ENCODE results near the gene GP2.

Gene GP2

GRCh38 chr16:20316715-20317114, 10.6 kb downstream of the GP2 start:
- Histone ChIP-seq H3K27ac (ENCODE audit: low read length, poor library complexity, severe bottlenecking) (no peak overlapping the region), H3K9ac (ENCODE audit: low read length) (no peak overlapping the region), H2AFZ (ENCODE audit: low read depth, low read length) (no peak overlapping the region), H2AK5ac (ENCODE audit: low read length, severe bottlenecking) (no peak overlapping the region), H3K4me1 (ENCODE audit: control insufficient read depth, insufficient read depth, low read depth, low read length) (no peaks in the 10 kb centered on the region), H2BK12ac (ENCODE audit: low read length in 2 of 2) (no peak overlapping the region), H3K14ac (ENCODE audit: low read length in 2 of 2) (no peak overlapping the region), H3K9me3 (ENCODE audit: control insufficient read depth, low read length) (no peaks in the 10 kb centered on the region), H3K4me3 (ENCODE audit: insufficient read depth in 1 of 2, low read depth in 1 of 2, low read length in 2 of 2) (no peak overlapping the region), H4K91ac (ENCODE audit: low read length) (no peak overlapping the region), H4K8ac (ENCODE audit: low read length) (no peak overlapping the region), H3K23ac (ENCODE audit: low read length in 2 of 2) (no peak overlapping the region), H2BK15ac (ENCODE audit: low read depth, poor library complexity, severe bottlenecking) (no peak overlapping the region), H2BK120ac (ENCODE audit: low read depth, low read length) (no peak overlapping the region), H3K79me1 (replicated peaks; ENCODE audit: low read length, poor library complexity, severe bottlenecking) (no peaks in the 10 kb centered on the region), H3K36me3 (ENCODE audit: control insufficient read depth in 1 of 2, insufficient read depth in 2 of 2, low read depth in 1 of 2, low read length in 2 of 2) (no peaks in the 10 kb centered on the region), H2BK5ac (ENCODE audit: low read depth, low read length, poor library complexity, severe bottlenecking) (no peak overlapping the region), H3K4me2 (ENCODE audit: low read length, poor library complexity, severe bottlenecking) (no peak overlapping the region), H3K18ac (ENCODE audit: low read depth in 1 of 2, low read length in 2 of 2) (no peak overlapping the region), H3K4ac (ENCODE audit: low read depth in 1 of 2, low read length in 2 of 2) (no peak overlapping the region), H3K27me3 (ENCODE audit: control insufficient read depth in 1 of 2, insufficient read depth in 1 of 2, low read length in 2 of 2) (no peaks in the 10 kb centered on the region)
- no peak for DNase-seq
- WGBS: 64% methylated on average over 5 of the region's 5 CpGs

- no peak overlapping the region for H3K4me2 ChIP-seq (ENCODE audit: low read length, poor library complexity, severe bottlenecking)
- H3K9ac ChIP-seq (ENCODE audit: low read length): no peak overlapping the region
- no peak overlapping the region for H3K4ac ChIP-seq (ENCODE audit: low read depth in 1 of 2, low read length in 2 of 2)
- H3K14ac ChIP-seq (ENCODE audit: low read length in 2 of 2): no peak overlapping the region
- H2AFZ ChIP-seq (ENCODE audit: low read depth, low read length): no peak overlapping the region
- H2BK15ac ChIP-seq (ENCODE audit: low read depth, poor library complexity, severe bottlenecking): no peak overlapping the region
- no peak overlapping the region for H3K4me3 ChIP-seq (ENCODE audit: insufficient read depth in 1 of 2, low read depth in 1 of 2, low read length in 2 of 2)
- no peaks in the 10 kb centered on the region for H3K4me1 ChIP-seq (ENCODE audit: control insufficient read depth, insufficient read depth, low read depth, low read length)
- H2BK12ac ChIP-seq (ENCODE audit: low read length in 2 of 2): no peak overlapping the region
- no peak overlapping the region for H3K23ac ChIP-seq (ENCODE audit: low read length in 2 of 2)
- no peaks in the 10 kb centered on the region for H3K27me3 ChIP-seq (ENCODE audit: control insufficient read depth in 1 of 2, insufficient read depth in 1 of 2, low read length in 2 of 2)
- no peaks in the 10 kb centered on the region for H3K79me1 ChIP-seq (replicated peaks; ENCODE audit: low read length, poor library complexity, severe bottlenecking)
- no peak overlapping the region for H2AK5ac ChIP-seq (ENCODE audit: low read length, severe bottlenecking)
- H2BK120ac ChIP-seq (ENCODE audit: low read depth, low read length): no peak overlapping the region
- no peak overlapping the region for H3K18ac ChIP-seq (ENCODE audit: low read depth in 1 of 2, low read length in 2 of 2)
- no peaks in the 10 kb centered on the region for H3K9me3 ChIP-seq (ENCODE audit: control insufficient read depth, low read length)
- H3K36me3 ChIP-seq (ENCODE audit: control insufficient read depth in 1 of 2, insufficient read depth in 2 of 2, low read depth in 1 of 2, low read length in 2 of 2): no peaks in the 10 kb centered on the region
- H4K8ac ChIP-seq (ENCODE audit: low read length): no peak overlapping the region
- no peak overlapping the region for H3K27ac ChIP-seq (ENCODE audit: low read length, poor library complexity, severe bottlenecking)
- H2BK5ac ChIP-seq (ENCODE audit: low read depth, low read length, poor library complexity, severe bottlenecking): no peak overlapping the region
- no peak for DNase-seq
- H4K91ac ChIP-seq (ENCODE audit: low read length): no peak overlapping the region
- WGBS: 88% methylated on average over 2 of the region's 6 CpGs
These were observed 11.5 kb downstream of the GP2 start for GRCh38 chr16:20315764-20316163.

GRCh38 chr16:20314575-20314974, 12.7 kb downstream of the GP2 start:
- DNase-seq: no peak
- H3K9ac ChIP-seq (ENCODE audit: low read length): no peak overlapping the region
- H3K4ac ChIP-seq (ENCODE audit: low read depth in 1 of 2, low read length in 2 of 2): no peak overlapping the region
- no peak overlapping the region for H3K14ac ChIP-seq (ENCODE audit: low read length in 2 of 2)
- H4K91ac ChIP-seq (ENCODE audit: low read length): no peak overlapping the region
- H3K4me1 ChIP-seq (ENCODE audit: control insufficient read depth, insufficient read depth, low read depth, low read length): no peaks in the 10 kb centered on the region
- no peak overlapping the region for H3K4me3 ChIP-seq (ENCODE audit: insufficient read depth in 1 of 2, low read depth in 1 of 2, low read length in 2 of 2)
- H3K9me3 ChIP-seq (ENCODE audit: control insufficient read depth, low read length): no peaks in the 10 kb centered on the region
- no peak overlapping the region for H2BK120ac ChIP-seq (ENCODE audit: low read depth, low read length)
- no peak overlapping the region for H3K27ac ChIP-seq (ENCODE audit: low read length, poor library complexity, severe bottlenecking)
- no peaks in the 10 kb centered on the region for H3K36me3 ChIP-seq (ENCODE audit: control insufficient read depth in 1 of 2, insufficient read depth in 2 of 2, low read depth in 1 of 2, low read length in 2 of 2)
- no peak overlapping the region for H3K4me2 ChIP-seq (ENCODE audit: low read length, poor library complexity, severe bottlenecking)
- no peak overlapping the region for H2AFZ ChIP-seq (ENCODE audit: low read depth, low read length)
- no peak overlapping the region for H2BK15ac ChIP-seq (ENCODE audit: low read depth, poor library complexity, severe bottlenecking)
- no peak overlapping the region for H2BK12ac ChIP-seq (ENCODE audit: low read length in 2 of 2)
- no peak overlapping the region for H2AK5ac ChIP-seq (ENCODE audit: low read length, severe bottlenecking)
- no peak overlapping the region for H2BK5ac ChIP-seq (ENCODE audit: low read depth, low read length, poor library complexity, severe bottlenecking)
- no peak overlapping the region for H4K8ac ChIP-seq (ENCODE audit: low read length)
- H3K79me1 ChIP-seq (replicated peaks; ENCODE audit: low read length, poor library complexity, severe bottlenecking): no peaks in the 10 kb centered on the region
- no peaks in the 10 kb centered on the region for H3K27me3 ChIP-seq (ENCODE audit: control insufficient read depth in 1 of 2, insufficient read depth in 1 of 2, low read length in 2 of 2)
- no peak overlapping the region for H3K23ac ChIP-seq (ENCODE audit: low read length in 2 of 2)
- WGBS: 86% methylated on average over 2 of the region's 3 CpGs
- no peak overlapping the region for H3K18ac ChIP-seq (ENCODE audit: low read depth in 1 of 2, low read length in 2 of 2)

GRCh38 chr16:20313741-20314140, 13.6 kb downstream of the GP2 start:
- Histone ChIP-seq H3K23ac (ENCODE audit: low read length in 2 of 2) (no peak overlapping the region), H3K18ac (ENCODE audit: low read depth in 1 of 2, low read length in 2 of 2) (no peak overlapping the region), H2BK5ac (ENCODE audit: low read depth, low read length, poor library complexity, severe bottlenecking) (no peak overlapping the region), H3K36me3 (ENCODE audit: control insufficient read depth in 1 of 2, insufficient read depth in 2 of 2, low read depth in 1 of 2, low read length in 2 of 2) (no peaks in the 10 kb centered on the region), H3K27ac (ENCODE audit: low read length, poor library complexity, severe bottlenecking) (no peak overlapping the region), H3K4me2 (ENCODE audit: low read length, poor library complexity, severe bottlenecking) (no peak overlapping the region), H3K79me1 (replicated peaks; ENCODE audit: low read length, poor library complexity, severe bottlenecking) (no peaks in the 10 kb centered on the region), H2AFZ (ENCODE audit: low read depth, low read length) (no peak overlapping the region), H4K91ac (ENCODE audit: low read length) (no peak overlapping the region), H3K4ac (ENCODE audit: low read depth in 1 of 2, low read length in 2 of 2) (no peak overlapping the region), H3K4me3 (ENCODE audit: insufficient read depth in 1 of 2, low read depth in 1 of 2, low read length in 2 of 2) (no peak overlapping the region), H3K14ac (ENCODE audit: low read length in 2 of 2) (no peak overlapping the region), H2BK12ac (ENCODE audit: low read length in 2 of 2) (no peak overlapping the region), H3K9ac (ENCODE audit: low read length) (no peak overlapping the region), H3K27me3 (ENCODE audit: control insufficient read depth in 1 of 2, insufficient read depth in 1 of 2, low read length in 2 of 2) (no peaks in the 10 kb centered on the region), H2BK15ac (ENCODE audit: low read depth, poor library complexity, severe bottlenecking) (no peak overlapping the region), H2BK120ac (ENCODE audit: low read depth, low read length) (no peak overlapping the region), H3K9me3 (ENCODE audit: control insufficient read depth, low read length) (no peaks in the 10 kb centered on the region), H4K8ac (ENCODE audit: low read length) (no peak overlapping the region), H3K4me1 (ENCODE audit: control insufficient read depth, insufficient read depth, low read depth, low read length) (no peaks in the 10 kb centered on the region), H2AK5ac (ENCODE audit: low read length, severe bottlenecking) (no peak overlapping the region)
- no peak for DNase-seq
- WGBS: 67% methylated on average over 2 of the region's 3 CpGs
